ENCODE results near the gene EIF5A2. TPM values are rescaled to one million over a fixed set of nuclear protein-coding genes. Genes with fewer than 3 reads are reported as not detected.
"Not testable (repeated sequence)": the region's sequence is repeated elsewhere in the genome, so short reads cannot be mapped to it uniquely, and the experiment has no call there.

The EIF5A2 gene
- total and polyA plus RNA-seq, 12 donors: 1.6 to 14.8 (median 8.5) TPM

DNA sequence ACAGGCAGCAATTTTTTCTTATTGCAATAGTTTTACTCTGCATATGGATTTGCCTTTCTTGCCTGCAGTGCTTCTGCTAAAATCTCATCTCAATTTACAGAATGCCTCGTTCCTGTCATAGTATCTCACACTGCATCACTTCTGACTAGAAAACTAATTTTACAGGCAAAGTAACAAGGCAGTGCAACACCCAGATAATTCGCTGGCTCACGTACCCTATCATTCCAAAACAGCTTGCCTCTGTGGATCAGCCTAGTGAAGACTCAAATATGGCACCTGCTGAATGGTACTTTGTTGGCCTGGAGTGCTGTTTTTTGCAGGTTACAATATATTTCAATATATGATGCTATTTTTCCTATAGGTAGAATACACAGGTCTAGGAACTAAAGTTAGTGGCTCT lies 5.3 kb downstream of the EIF5A2 start:
- H3K9me3 ChIP-seq: no peaks in the 10 kb centered on the region
- no peak for TF ChIP-seq CTCF (IDR thresholded peaks at IDR 0.05)
- intact Hi-C loops (cut with DNase I): no loop called here
- no peaks in the 10 kb centered on the region for H3K27me3 ChIP-seq
- H3K4me3 ChIP-seq: no peak overlapping the region
- ATAC-seq (no peak), DNase-seq (no peak)
- H3K27ac ChIP-seq: no peak overlapping the region
- WGBS, 2 donors: 96 to 98% methylated on average over 3 of the region's 3 CpGs
- H3K36me3 ChIP-seq: no peaks in the 10 kb centered on the region
- H3K4me1 ChIP-seq: peaks cover 0 to 16% (median 10%) of the 10 kb centered on the region in 9 donors

DNA sequence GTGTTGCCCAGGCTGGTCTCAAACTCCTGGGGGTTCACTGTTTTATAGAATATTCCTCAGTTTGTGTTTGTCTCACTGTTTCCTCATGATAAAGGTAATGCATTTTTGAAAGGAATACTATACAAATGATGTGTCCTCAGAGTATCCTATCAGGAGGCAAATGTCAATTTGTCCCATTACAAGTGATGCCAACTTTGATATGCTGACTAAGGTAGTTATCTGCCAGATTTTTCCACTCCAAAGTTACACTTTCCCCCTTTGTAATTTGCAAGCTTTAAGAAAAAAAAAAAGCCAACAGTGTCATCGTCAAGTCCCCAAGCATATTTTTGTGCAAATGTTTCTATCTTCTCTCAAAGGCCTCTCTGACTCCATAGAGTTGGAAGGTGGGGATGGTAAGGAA lies 9.0 kb downstream of the EIF5A2 start:
- TF ChIP-seq CTCF (IDR thresholded peaks at IDR 0.05): no peak
- ATAC-seq (no peak), DNase-seq (no peak)
- H3K27me3 ChIP-seq: no peaks in the 10 kb centered on the region
- no peak overlapping the region for H3K27ac ChIP-seq
- no peaks in the 10 kb centered on the region for H3K4me1 ChIP-seq
- 91 to 100% methylated on average over 1 of the region's 1 CpG for WGBS, 2 donors
- no peak overlapping the region for H3K4me3 ChIP-seq
- H3K9me3 ChIP-seq: no peaks in the 10 kb centered on the region
- intact Hi-C loops (cut with DNase I): no loop called here
- no peaks in the 10 kb centered on the region for H3K36me3 ChIP-seq

GRCh38 chr3:170897978-170898377 lies 10.5 kb downstream of the EIF5A2 start:
- no peak for TF ChIP-seq CTCF (IDR thresholded peaks at IDR 0.05)
- Histone ChIP-seq H3K36me3 (peaks cover 0 to 10% (median 0%) of the 10 kb centered on the region in 9 donors), H3K27ac (no peak overlapping the region), H3K4me3 (no peak overlapping the region), H3K9me3 (no peaks in the 10 kb centered on the region), H3K4me1 (no peaks in the 10 kb centered on the region), H3K27me3 (no peaks in the 10 kb centered on the region)
- 97 to 99% methylated on average over 2 of the region's 2 CpGs for WGBS, 2 donors
- DNase-seq (no peak), ATAC-seq (no peak)
- intact Hi-C loops (cut with DNase I): no loop called here

DNA sequence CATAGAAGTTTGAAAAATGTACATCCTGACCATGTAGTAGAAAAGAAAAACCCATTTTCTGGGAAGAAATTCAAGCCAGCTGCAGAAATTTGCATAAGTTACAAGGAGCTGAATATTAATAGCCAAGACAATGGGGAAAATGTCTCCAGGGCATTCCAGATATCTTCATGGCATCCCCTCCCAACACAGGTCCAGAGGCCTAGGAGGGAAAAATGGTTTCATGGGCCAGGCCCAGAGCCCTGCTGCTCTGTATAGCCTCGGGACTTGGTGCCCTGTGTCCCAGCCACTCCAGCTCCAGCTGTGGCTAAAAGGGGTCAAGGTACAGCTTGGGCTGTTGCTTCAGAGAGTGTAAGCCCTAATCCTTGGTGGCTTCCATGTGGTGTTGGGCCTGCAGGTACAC lies 11.2 kb downstream of the EIF5A2 start:
- WGBS, 2 donors: 92 to 97% methylated on average over 1 of the region's 1 CpG
- peaks cover 0 to 18% (median 0%) of the 10 kb centered on the region in 9 donors for H3K36me3 ChIP-seq
- H3K27ac ChIP-seq; ATAC-seq; DNase-seq; H3K4me3 ChIP-seq; H3K4me1 ChIP-seq; H3K9me3 ChIP-seq; intact Hi-C loops (cut with DNase I); H3K27me3 ChIP-seq: not testable (repeated sequence)

- H3K4me3 ChIP-seq: no peak overlapping the region
- no peak for TF ChIP-seq CTCF (IDR thresholded peaks at IDR 0.05)
- peaks cover 0 to 20% (median 0%) of the 10 kb centered on the region in 9 donors for H3K36me3 ChIP-seq
- no peaks in the 10 kb centered on the region for H3K27me3 ChIP-seq
- WGBS, 2 donors: 67 to 72% methylated on average over 1 of the region's 1 CpG
- no peak overlapping the region for H3K27ac ChIP-seq
- no peak for ATAC-seq
- H3K9me3 ChIP-seq: no peaks in the 10 kb centered on the region
- no peak for DNase-seq
- H3K4me1 ChIP-seq: no peaks in the 10 kb centered on the region
- intact Hi-C loops (cut with DNase I): no loop called here
Observed at GRCh38 chr3:170896781-170897180, 11.7 kb downstream of the EIF5A2 start.

- DNase-seq; H3K9me3 ChIP-seq; intact Hi-C loops (cut with DNase I); H3K27me3 ChIP-seq; H3K4me1 ChIP-seq; H3K27ac ChIP-seq; ATAC-seq; H3K4me3 ChIP-seq: not testable (repeated sequence)
- 91 to 97% methylated on average over 6 of the region's 6 CpGs for WGBS, 2 donors
- H3K36me3 ChIP-seq: peaks cover 0 to 23% (median 0%) of the 10 kb centered on the region in 9 donors
Observed at GRCh38 chr3:170896333-170896732, 12.1 kb downstream of the EIF5A2 start.

Data from heart right ventricle (tissue), 16 donors.